Gastroesophageal sphincter (tissue), 4 donors: ENCODE data around the gene RFTN1. TPM values are rescaled to one million over a fixed set of nuclear protein-coding genes. Genes with fewer than 3 reads are reported as not detected.
A peak's percentile ranks its signal among the peaks of the same experiment; 100 is the strongest.

Experiments
- ATAC-seq: fragments of 150-250 bp; one replicate; pipeline ENCODE4 v1.9.1; 2016; ENCODE audit warnings: mild to moderate bottlenecking, moderate library complexity
- H3K27ac ChIP-seq, 4 donors: fragments of 200-600 bp; sonication (generic) in 3 of 4; 1 replicate in 3 of 4; 2 replicates in 1 of 4; pipeline ENCODE4 v1.5.1; 2016 to 2019
- H3K27me3 ChIP-seq: fragments of 200-600 bp; sonication (generic); one replicate; pipeline ENCODE4 v1.5.1; 2019
- H3K36me3 ChIP-seq, 2 donors: fragments of 200-600 bp; sonication (generic); one replicate each; pipeline ENCODE4 v1.5.1; 2019; ENCODE audit warnings: control low read depth in 1 of 2
- H3K4me1 ChIP-seq, 3 donors: fragments of 200-600 bp; sonication (generic); 1 replicate in 2 of 3; 2 replicates in 1 of 3; pipeline ENCODE4 v1.5.1; 2016 to 2019; ENCODE audit warnings: control low read depth in 2 of 3
- H3K4me3 ChIP-seq, 2 donors: fragments of 200-600 bp; sonication (generic); one replicate each; pipeline ENCODE4 v1.5.1; 2019; ENCODE audit warnings: mild to moderate bottlenecking in 1 of 2, moderate library complexity in 1 of 2
- H3K9me3 ChIP-seq, 3 donors: fragments of 200-600 bp; sonication (generic); one replicate each; pipeline ENCODE4 v1.5.1; 2017 to 2019; ENCODE audit warnings: control low read depth in 2 of 3
- EP300 ChIP-seq: sonication (generic); formaldehyde crosslinking; IDR thresholded peaks from one replicate; pipeline ENCODE4 v1.6.1; 2017; ENCODE audit warnings: antibody characterized with exemption, mild to moderate bottlenecking
- POLR2A ChIP-seq, 2 donors: fragments of 450-650 bp; IDR thresholded peaks; one replicate each; pipeline ENCODE4 v1.6.1; 2017; ENCODE audit warnings: antibody characterized with exemption in 2 of 2, mild to moderate bottlenecking in 2 of 2, moderate library complexity in 1 of 2
- POLR2AphosphoS5 ChIP-seq: sonication (generic); formaldehyde crosslinking; IDR thresholded peaks from one replicate; pipeline ENCODE4 v1.6.1; 2017; ENCODE audit warnings: antibody characterized with exemption
- WGBS, 2 donors: methylation state at CpG; one replicate each; pipeline ENCODE4 v1.1.5; 2018; ENCODE audit warnings: low coverage in 1 of 2; 5-methylcytosine and 5-hydroxymethylcytosine counted together
- total RNA-seq, 4 donors: library from RNA; depleted of rRNA; stranded (reverse); fragments of >200 nt; gene quantifications; one replicate each; pipeline ENCODE4 v1.1.0, GENCODE V29; 2016
- TF ChIP-seq, protein P1 (sequence below), 4 experiments: fragments of 200-600 bp in 2 of 4; fragments of 450-650 bp in 2 of 4; sonication (generic) in 1 of 4; IDR thresholded peaks; one replicate each; pipeline ENCODE4 v1.5.1; 2017 to 2019; ENCODE audit warnings: antibody characterized with exemption in 4 of 4, mild to moderate bottlenecking in 2 of 4, moderate library complexity in 2 of 4

Gene RFTN1
- total RNA-seq, 4 donors from 2014 or later, result 30.6 to 110 (median 68.2) TPM

DNA sequence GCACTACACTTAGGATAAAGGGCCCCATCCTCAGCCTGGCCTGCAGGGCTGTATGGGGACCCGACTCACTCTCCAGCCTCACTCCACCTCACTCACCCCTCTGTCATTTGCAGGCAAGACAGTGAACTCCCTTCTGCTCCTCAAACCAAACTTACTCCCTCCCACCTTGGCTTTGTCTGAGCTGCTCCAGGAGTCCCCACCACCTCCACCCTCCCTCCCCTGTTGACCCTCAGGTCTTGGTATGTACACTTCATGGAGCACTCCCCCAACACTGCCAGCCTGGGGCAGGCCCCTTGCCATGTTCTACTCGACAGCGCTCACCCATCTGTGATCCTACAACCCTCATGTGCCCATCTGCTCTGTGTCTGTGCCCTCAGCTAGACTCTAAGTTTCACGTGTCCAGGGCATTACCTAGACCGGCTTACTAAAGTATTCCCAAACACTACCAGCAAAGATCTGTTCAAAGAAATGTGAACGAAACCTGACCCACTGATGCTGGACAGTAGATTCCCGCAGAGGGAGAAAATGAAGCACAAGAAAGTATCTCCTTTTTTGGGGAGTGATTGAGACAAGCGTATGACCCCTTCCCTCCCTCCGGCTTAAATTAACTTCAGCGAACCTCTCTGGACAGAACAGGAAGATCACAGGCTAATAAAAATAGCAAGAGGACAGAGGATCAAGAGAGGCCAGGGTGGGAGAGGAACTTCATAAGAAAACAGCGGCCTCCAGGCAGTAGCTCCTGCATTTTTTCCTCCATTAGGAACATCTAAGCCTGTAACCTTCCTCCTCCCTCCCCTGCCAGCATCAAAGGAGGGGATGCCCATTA lies 113.2 kb downstream of the RFTN1 start:
- peaks cover 3 to 63% (median 24%) of the 10 kb centered on the region in 3 donors for H3K4me1 ChIP-seq
- no peaks in the 10 kb centered on the region for H3K9me3 ChIP-seq
- no peaks in the 10 kb centered on the region for H3K27me3 ChIP-seq
- TF ChIP-seq POLR2A (IDR thresholded peaks at IDR 0.05) (no peak), EP300 (no peak), POLR2AphosphoS5 (no peak)
- TF ChIP-seq, protein P1, sequence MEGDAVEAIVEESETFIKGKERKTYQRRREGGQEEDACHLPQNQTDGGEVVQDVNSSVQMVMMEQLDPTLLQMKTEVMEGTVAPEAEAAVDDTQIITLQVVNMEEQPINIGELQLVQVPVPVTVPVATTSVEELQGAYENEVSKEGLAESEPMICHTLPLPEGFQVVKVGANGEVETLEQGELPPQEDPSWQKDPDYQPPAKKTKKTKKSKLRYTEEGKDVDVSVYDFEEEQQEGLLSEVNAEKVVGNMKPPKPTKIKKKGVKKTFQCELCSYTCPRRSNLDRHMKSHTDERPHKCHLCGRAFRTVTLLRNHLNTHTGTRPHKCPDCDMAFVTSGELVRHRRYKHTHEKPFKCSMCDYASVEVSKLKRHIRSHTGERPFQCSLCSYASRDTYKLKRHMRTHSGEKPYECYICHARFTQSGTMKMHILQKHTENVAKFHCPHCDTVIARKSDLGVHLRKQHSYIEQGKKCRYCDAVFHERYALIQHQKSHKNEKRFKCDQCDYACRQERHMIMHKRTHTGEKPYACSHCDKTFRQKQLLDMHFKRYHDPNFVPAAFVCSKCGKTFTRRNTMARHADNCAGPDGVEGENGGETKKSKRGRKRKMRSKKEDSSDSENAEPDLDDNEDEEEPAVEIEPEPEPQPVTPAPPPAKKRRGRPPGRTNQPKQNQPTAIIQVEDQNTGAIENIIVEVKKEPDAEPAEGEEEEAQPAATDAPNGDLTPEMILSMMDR (IDR thresholded peaks at IDR 0.05), result no peak
- no peaks in the 10 kb centered on the region for H3K36me3 ChIP-seq
- 51 to 61% methylated on average over 10 to 11 of the region's 11 CpGs for WGBS, 2 donors
- no peak for ATAC-seq
- H3K27ac ChIP-seq, result peak overlapping the region; percentile 8 to 90 (median 80)
- H3K4me3 ChIP-seq, result no peak overlapping the region

DNA sequence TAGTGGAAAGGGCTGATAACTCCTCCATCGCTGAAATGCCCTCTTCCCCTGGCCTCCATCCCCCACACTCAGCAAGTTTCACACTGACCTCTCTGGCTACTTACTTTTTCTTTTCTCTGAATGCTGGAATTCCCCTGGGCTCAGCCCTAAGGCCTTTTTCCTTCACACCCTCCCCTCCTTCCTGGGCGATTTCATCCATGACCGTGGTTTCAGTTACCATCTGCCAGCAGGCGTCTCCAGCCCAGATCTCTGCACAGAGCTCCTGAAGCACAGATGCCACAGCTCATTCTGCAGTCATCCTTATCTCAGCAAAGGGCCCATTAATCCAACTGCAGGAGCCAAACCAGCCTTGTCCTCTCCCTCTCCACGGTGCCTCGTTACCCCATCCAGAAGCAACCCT lies 114.0 kb downstream of the RFTN1 start:
- Histone ChIP-seq H3K4me3 (no peak overlapping the region), H3K27me3 (no peaks in the 10 kb centered on the region), H3K27ac (peak overlapping the region; percentile 8 to 90 (median 80)), H3K9me3 (no peaks in the 10 kb centered on the region), H3K4me1 (peaks cover 3 to 71% (median 24%) of the 10 kb centered on the region in 3 donors), H3K36me3 (no peaks in the 10 kb centered on the region)
- peak; percentile 53 for ATAC-seq
- TF ChIP-seq EP300 (no peak), POLR2A (IDR thresholded peaks at IDR 0.05) (no peak)
- TF ChIP-seq, protein P1 (IDR thresholded peaks at IDR 0.05), result peak in 2 of 4 experiments; percentile 30 to 31
- WGBS, 2 donors, result 19 to 27% methylated on average over 4 to 5 of the region's 6 CpGs

DNA sequence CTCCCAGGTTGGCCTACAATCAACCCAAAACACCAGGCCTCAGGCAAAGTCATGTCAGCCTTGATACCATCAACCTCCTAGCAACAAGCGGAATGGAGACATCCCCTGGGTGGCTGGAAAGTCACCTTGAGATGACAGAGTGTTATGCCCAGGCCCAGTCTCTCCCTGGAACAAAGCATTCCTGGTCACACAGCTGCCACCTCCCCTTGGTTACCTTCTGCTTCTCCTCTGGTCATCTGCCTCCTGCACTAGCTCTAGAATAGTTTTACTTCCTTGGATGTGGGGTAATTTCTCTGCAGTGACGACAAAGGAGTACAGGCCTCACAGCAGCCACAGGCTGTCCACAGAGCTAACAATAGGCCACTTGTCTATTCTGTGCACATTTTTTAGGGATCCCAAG lies 114.9 kb downstream of the RFTN1 start:
- Histone ChIP-seq H3K4me1 (peaks cover 3 to 72% (median 24%) of the 10 kb centered on the region in 3 donors), H3K4me3 (no peak overlapping the region), H3K27ac (peak overlapping the region in 3 of 4 donors; percentile 63 to 89 (median 72)), H3K9me3 (no peaks in the 10 kb centered on the region), H3K27me3 (no peaks in the 10 kb centered on the region), H3K36me3 (no peaks in the 10 kb centered on the region)
- TF ChIP-seq POLR2AphosphoS5, result no peak
- TF ChIP-seq POLR2A (IDR thresholded peaks at IDR 0.05), result no peak
- TF ChIP-seq EP300, result no peak
- TF ChIP-seq, protein P1 (IDR thresholded peaks at IDR 0.05), result no peak
- 43 to 59% methylated on average over 1 to 2 of the region's 2 CpGs for WGBS, 2 donors
- no peak for ATAC-seq

DNA sequence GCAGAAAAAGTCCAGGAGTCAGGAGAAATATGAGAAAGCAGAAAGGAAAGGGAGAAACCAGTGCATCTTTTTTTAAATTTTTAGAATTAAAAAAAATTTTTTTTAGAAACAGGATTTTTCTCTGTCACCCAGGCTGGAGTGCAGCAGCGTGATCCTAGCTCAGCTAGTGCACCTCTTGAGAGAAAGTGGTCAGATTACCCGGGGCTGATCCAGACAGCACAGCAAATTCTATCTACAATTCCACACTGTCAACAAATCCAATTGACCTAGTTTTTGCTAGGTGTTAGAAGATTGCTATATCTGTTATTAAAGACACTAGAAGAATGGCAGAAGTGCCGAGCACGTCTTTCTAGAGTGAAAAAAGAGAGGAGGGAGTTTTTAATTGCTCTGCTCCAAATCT lies 117.3 kb downstream of the RFTN1 start:
- Histone ChIP-seq H3K9me3 (no peaks in the 10 kb centered on the region), H3K27ac (peak overlapping the region; percentile 55 to 89 (median 65)), H3K27me3 (no peaks in the 10 kb centered on the region), H3K36me3 (no peaks in the 10 kb centered on the region), H3K4me3 (no peak overlapping the region), H3K4me1 (peaks cover 10 to 76% (median 25%) of the 10 kb centered on the region in 3 donors)
- 45 to 47% methylated on average over 2 to 4 of the region's 4 CpGs for WGBS, 2 donors
- no peak for ATAC-seq
- no peak for TF ChIP-seq EP300
- no peak for TF ChIP-seq POLR2AphosphoS5
- TF ChIP-seq, protein P1 (IDR thresholded peaks at IDR 0.05), result no peak
- TF ChIP-seq POLR2A (IDR thresholded peaks at IDR 0.05), result no peak

DNA sequence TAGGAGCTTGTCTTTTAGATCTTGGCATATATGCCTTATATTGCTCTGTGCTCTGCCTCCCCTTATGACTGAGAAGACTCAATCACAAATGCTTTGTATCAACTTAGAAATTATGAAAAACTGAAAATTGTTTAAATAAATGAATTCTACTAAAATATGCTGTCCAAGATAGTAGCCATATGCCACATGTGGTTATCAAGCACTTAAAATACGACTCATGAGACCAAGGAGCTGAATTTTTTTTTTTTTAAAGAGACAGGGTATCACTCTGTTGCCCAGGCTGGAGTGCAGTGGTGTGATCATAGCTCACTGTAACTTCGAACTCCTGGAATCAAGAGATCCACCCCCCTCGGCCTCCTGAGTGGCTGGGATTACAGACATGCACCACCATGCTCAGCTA lies 118.3 kb downstream of the RFTN1 start:
- Histone ChIP-seq H3K27ac (peak overlapping the region in 1 of 4 donors; percentile 89), H3K4me3 (no peak overlapping the region), H3K27me3 (no peaks in the 10 kb centered on the region), H3K9me3 (no peaks in the 10 kb centered on the region), H3K4me1 (peaks cover 7 to 75% (median 24%) of the 10 kb centered on the region in 3 donors), H3K36me3 (no peaks in the 10 kb centered on the region)
- no peak for TF ChIP-seq POLR2A (IDR thresholded peaks at IDR 0.05)
- no peak for TF ChIP-seq POLR2AphosphoS5
- TF ChIP-seq, protein P1 (IDR thresholded peaks at IDR 0.05), result no peak
- TF ChIP-seq EP300, result no peak
- WGBS, 2 donors, result 46 to 65% methylated on average over 3 of the region's 3 CpGs
- no peak for ATAC-seq
